HL-60/S4 treated with retinoic acid at 250 ng/mL for 4 days and 3 days (cell line): Measurements from ENCODE around the gene ZNF701.
"Not testable (repeated sequence)": the region's sequence is repeated elsewhere in the genome, so short reads cannot be mapped to it uniquely, and the experiment has no call there.

Experiments used
- in situ Hi-C: fragments of 300-500 bp; cut with MboI; formaldehyde crosslinking; loops from 2 replicates; pipeline ENCODE4 v1.7.0; 2022; ENCODE audit warnings: low sequenced_read_pairs

ZNF701 gene

GRCh38 chr19:52566121-52566520 is 4.0 kb upstream of the ZNF701 start:
- in situ Hi-C loops, result no loop called here

- in situ Hi-C loops, result no loop called here
These were observed 3.5 kb upstream of the ZNF701 start for GRCh38 chr19:52566588-52566987.

- in situ Hi-C loops, result no loop called here
These were observed 2.2 kb upstream of the ZNF701 start for GRCh38 chr19:52567921-52568320.

- in situ Hi-C loops, result not testable (repeated sequence)
These were observed 468 bp upstream of the ZNF701 start for GRCh38 chr19:52569638-52569999.

GRCh38 chr19:52584736-52585440 is 14.8 kb downstream of the ZNF701 start:
- in situ Hi-C loops, result no loop called here

- in situ Hi-C loops, result no loop called here
These were observed 15.5 kb downstream of the ZNF701 start for GRCh38 chr19:52585604-52586003.

GRCh38 chr19:52590728-52591127 is 20.6 kb downstream of the ZNF701 start:
- in situ Hi-C loops, result no loop called here

GRCh38 chr19:52592301-52592700 is 22.2 kb downstream of the ZNF701 start:
- in situ Hi-C loops, result no loop called here

GRCh38 chr19:52593441-52593840 is 23.4 kb downstream of the ZNF701 start:
- in situ Hi-C loops, result not testable (repeated sequence)

GRCh38 chr19:52599241-52599640 is 29.2 kb downstream of the ZNF701 start:
- in situ Hi-C loops, result no loop called here

GRCh38 chr19:52600639-52601024 is 30.5 kb downstream of the ZNF701 start:
- in situ Hi-C loops, result no loop called here

GRCh38 chr19:52601025-52601973 is 31.2 kb downstream of the ZNF701 start:
- in situ Hi-C loops, result no loop called here

GRCh38 chr19:52601974-52602366 is 31.9 kb downstream of the ZNF701 start:
- in situ Hi-C loops, result not testable (repeated sequence)

GRCh38 chr19:52602941-52603340 is 32.9 kb downstream of the ZNF701 start:
- in situ Hi-C loops, result no loop called here

GRCh38 chr19:52603558-52604207 is 33.6 kb downstream of the ZNF701 start:
- in situ Hi-C loops, result no loop called here

GRCh38 chr19:52613299-52613906 is 43.3 kb downstream of the ZNF701 start:
- in situ Hi-C loops, result no loop called here

- in situ Hi-C loops, result no loop called here
These were observed 51.3 kb downstream of the ZNF701 start for GRCh38 chr19:52621376-52621775.

GRCh38 chr19:52622261-52622660 is 52.2 kb downstream of the ZNF701 start:
- in situ Hi-C loops, result no loop called here

- in situ Hi-C loops, result no loop called here
These were observed 56.8 kb downstream of the ZNF701 start for GRCh38 chr19:52626915-52627314.

- in situ Hi-C loops, result not testable (repeated sequence)
These were observed 57.4 kb downstream of the ZNF701 start for GRCh38 chr19:52627441-52627840.
